Measurements from ENCODE around the gene OXA1L.

Gene OXA1L

GRCh38 chr14:22778084-22778483, 11.6 kb downstream of the OXA1L start:
- no peak for TF ChIP-seq CTCF (IDR thresholded peaks at IDR 0.05; ENCODE audit: borderline replicate concordance, insufficient read depth, low read depth, low read length)
- H3K4me3 ChIP-seq (ENCODE audit: low read depth, low read length) = no peak overlapping the region

- H3K4me3 ChIP-seq (ENCODE audit: low read depth, low read length) = no peak overlapping the region
- TF ChIP-seq CTCF (IDR thresholded peaks at IDR 0.05; ENCODE audit: borderline replicate concordance, insufficient read depth, low read depth, low read length) = no peak
These were observed 13.7 kb downstream of the OXA1L start for GRCh38 chr14:22780105-22780679.

- TF ChIP-seq CTCF (IDR thresholded peaks at IDR 0.05; ENCODE audit: borderline replicate concordance, insufficient read depth, low read depth, low read length) = no peak
- H3K4me3 ChIP-seq (ENCODE audit: low read depth, low read length) = no peak overlapping the region
These were observed 14.4 kb downstream of the OXA1L start for GRCh38 chr14:22780941-22781300.

- no peak for TF ChIP-seq CTCF (IDR thresholded peaks at IDR 0.05; ENCODE audit: borderline replicate concordance, insufficient read depth, low read depth, low read length)
- H3K4me3 ChIP-seq (ENCODE audit: low read depth, low read length) = no peak overlapping the region
These were observed 15.0 kb downstream of the OXA1L start for GRCh38 chr14:22781301-22781991.

- no peak for TF ChIP-seq CTCF (IDR thresholded peaks at IDR 0.05; ENCODE audit: borderline replicate concordance, insufficient read depth, low read depth, low read length)
These were observed 20.2 kb downstream of the OXA1L start for GRCh38 chr14:22786685-22787084.

GRCh38 chr14:22791301-22791700, 24.8 kb downstream of the OXA1L start:
- no peak overlapping the region for H3K4me3 ChIP-seq (ENCODE audit: low read depth, low read length)

More at GRCh38 chr14:22786685-22787084, 20.2 kb downstream of the OXA1L start:
- H3K4me3 ChIP-seq (ENCODE audit: low read depth, low read length) = no peak overlapping the region

More at GRCh38 chr14:22791301-22791700, 24.8 kb downstream of the OXA1L start:
- TF ChIP-seq CTCF (IDR thresholded peaks at IDR 0.05; ENCODE audit: borderline replicate concordance, insufficient read depth, low read depth, low read length) = no peak
